ENCODE results near the gene MIS18BP1. TPM values are rescaled to one million over a fixed set of nuclear protein-coding genes. Genes with fewer than 3 reads are reported as not detected.
A peak's percentile ranks its signal among the peaks of the same experiment; 100 is the strongest.
"Not testable (repeated sequence)": the region's sequence is repeated elsewhere in the genome, so short reads cannot be mapped to it uniquely, and the experiment has no call there.

MIS18BP1 gene
- total and polyA plus RNA-seq, 2 experiments from 2014 or later, result 109 to 216 TPM

DNA sequence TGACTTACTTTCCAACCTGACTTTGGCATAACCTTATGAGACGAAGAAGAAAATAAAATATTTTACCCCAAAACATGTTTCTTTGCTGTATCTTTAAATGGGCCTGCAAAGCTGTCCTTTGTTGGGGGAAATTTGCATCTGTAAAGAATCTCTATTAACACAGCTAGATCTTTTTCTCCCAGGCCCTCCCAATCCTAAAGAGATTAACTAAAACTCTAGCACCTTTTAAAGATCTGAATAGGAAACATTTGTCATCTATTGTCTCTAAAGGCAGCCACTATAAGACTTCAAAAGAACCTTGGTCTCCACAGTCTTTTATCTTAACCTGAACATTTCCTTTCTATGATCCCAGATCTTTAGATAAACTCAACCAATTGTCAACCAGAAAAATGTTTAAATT lies 41.8 kb upstream of the MIS18BP1 start:
- H3K4me1 ChIP-seq (ENCODE audit: insufficient read depth); H3K27ac ChIP-seq (ENCODE audit: low read depth); H3K9me2 ChIP-seq (ENCODE audit: insufficient read depth); H3K4me3 Mint-ChIP-seq; H3K4me3 ChIP-seq; H3K36me3 Mint-ChIP-seq (ENCODE audit: low read depth); H4K20me1 ChIP-seq (replicated peaks; ENCODE audit: insufficient read depth); H3F3A ChIP-seq (replicated peaks; ENCODE audit: low read depth); H2AFZ ChIP-seq; H3K9me3 Mint-ChIP-seq; H3K27ac Mint-ChIP-seq; H3K36me3 ChIP-seq (ENCODE audit: insufficient read depth); H3K79me2 ChIP-seq (replicated peaks; ENCODE audit: insufficient read depth): not testable (repeated sequence)
- Histone ChIP-seq H3K4me2 (0 out of 2 replicates have a peak overlapping the region, but pooled peaks have one; percentile 1), H3K27me3 (ENCODE audit: insufficient read depth) (peaks cover 86% of the 10 kb centered on the region)
- peak; percentile 42 for ATAC-seq
- Mint-ChIP-seq H3K27me3 (ENCODE audit: insufficient read depth, low read depth, poor library complexity) (peaks cover 64% of the 10 kb centered on the region), H3K4me1 (peaks cover 23% of the 10 kb centered on the region)
- DNase-seq (ENCODE audit: low spot score), result peak; percentile 73
- peak; percentile 98 for TF ChIP-seq NANOG (IDR thresholded peaks at IDR 0.05; ENCODE audit: borderline replicate concordance)

DNA sequence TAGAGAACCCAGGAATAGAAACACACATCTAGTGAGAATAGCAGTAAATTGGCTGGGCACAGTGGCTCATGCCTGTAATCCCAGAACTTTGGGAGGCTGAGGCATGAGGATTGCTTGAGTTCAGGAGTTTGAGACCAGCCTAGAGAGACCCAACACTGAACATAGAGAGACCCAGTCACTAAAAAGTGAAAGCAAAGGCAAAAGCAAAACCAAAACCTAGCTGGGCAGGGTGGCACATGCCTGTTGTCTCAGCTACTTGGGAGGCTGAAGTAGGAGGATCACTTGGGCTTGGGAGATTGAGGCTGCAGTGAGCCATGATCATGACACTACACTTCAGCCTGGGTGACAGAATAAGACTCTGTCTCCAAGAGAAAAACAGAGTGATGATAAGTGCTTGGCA lies 37.5 kb upstream of the MIS18BP1 start:
- Histone ChIP-seq H3K79me2 (replicated peaks; ENCODE audit: insufficient read depth) (no peaks in the 10 kb centered on the region), H3F3A (replicated peaks; ENCODE audit: low read depth) (no peaks in the 10 kb centered on the region), H3K4me2 (no peak overlapping the region), H3K27ac (ENCODE audit: low read depth) (no peak overlapping the region), H3K4me3 (no peak overlapping the region), H3K36me3 (ENCODE audit: insufficient read depth) (no peaks in the 10 kb centered on the region), H2AFZ (no peak overlapping the region), H3K27me3 (ENCODE audit: insufficient read depth) (peaks cover 50% of the 10 kb centered on the region), H3K9me2 (ENCODE audit: insufficient read depth) (no peaks in the 10 kb centered on the region), H3K4me1 (ENCODE audit: insufficient read depth) (peaks cover 7% of the 10 kb centered on the region; the same call in 1 of the 2 replicates), H4K20me1 (replicated peaks; ENCODE audit: insufficient read depth) (no peaks in the 10 kb centered on the region)
- Mint-ChIP-seq H3K27me3 (ENCODE audit: insufficient read depth, low read depth, poor library complexity) (peaks cover 45% of the 10 kb centered on the region), H3K4me1 (peaks cover 23% of the 10 kb centered on the region), H3K9me3 (no peaks in the 10 kb centered on the region), H3K4me3 (no peak overlapping the region), H3K36me3 (ENCODE audit: low read depth) (no peaks in the 10 kb centered on the region), H3K27ac (no peak overlapping the region)
- DNase-seq (ENCODE audit: low spot score) (no peak), ATAC-seq (no peak)
- TF ChIP-seq ZNF331 (CRISPR knock-in tag; IDR thresholded peaks at IDR 0.05; ENCODE audit: low read depth), result no peak

DNA sequence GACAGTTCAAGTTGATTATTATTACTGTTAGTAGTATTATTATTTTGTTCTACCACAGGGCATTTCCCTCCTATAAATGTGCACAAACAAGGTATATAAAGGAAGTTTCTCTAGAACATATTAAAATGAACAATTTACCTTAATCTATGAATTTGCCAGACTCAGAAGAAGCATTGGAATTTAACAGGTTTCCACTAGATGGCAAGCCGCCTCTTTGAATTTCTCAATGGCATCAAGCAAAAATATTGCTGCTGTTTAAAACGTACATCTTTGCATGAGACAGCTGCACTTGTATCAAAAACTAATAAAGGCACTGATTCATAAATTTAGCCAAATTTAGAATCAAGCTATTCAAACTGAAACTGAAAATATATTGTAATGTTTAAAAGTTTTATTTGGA lies 34.6 kb upstream of the MIS18BP1 start:
- H3K36me3 Mint-ChIP-seq (ENCODE audit: low read depth), result peaks cover 3% of the 10 kb centered on the region; the same call in 1 of the 3 replicates
- H3K27ac Mint-ChIP-seq, result no peak overlapping the region
- Histone ChIP-seq H2AFZ (no peak overlapping the region), H3K4me1 (ENCODE audit: insufficient read depth) (no peaks in the 10 kb centered on the region), H3F3A (replicated peaks; ENCODE audit: low read depth) (no peaks in the 10 kb centered on the region), H3K4me2 (no peak overlapping the region), H3K4me3 (no peak overlapping the region), H3K27ac (ENCODE audit: low read depth) (no peak overlapping the region), H3K79me2 (replicated peaks; ENCODE audit: insufficient read depth) (no peaks in the 10 kb centered on the region), H3K9me2 (ENCODE audit: insufficient read depth) (peaks cover 3% of the 10 kb centered on the region; the same call in 1 of the 2 replicates), H3K27me3 (ENCODE audit: insufficient read depth) (peaks cover 23% of the 10 kb centered on the region), H3K36me3 (ENCODE audit: insufficient read depth) (no peaks in the 10 kb centered on the region), H4K20me1 (replicated peaks; ENCODE audit: insufficient read depth) (no peaks in the 10 kb centered on the region)
- ATAC-seq, result no peak
- DNase-seq (ENCODE audit: low spot score), result no peak
- peaks cover 17% of the 10 kb centered on the region for H3K27me3 Mint-ChIP-seq (ENCODE audit: insufficient read depth, low read depth, poor library complexity)
- no peaks in the 10 kb centered on the region for H3K4me1 Mint-ChIP-seq
- H3K9me3 Mint-ChIP-seq, result peaks cover 4% of the 10 kb centered on the region; the same call in 2 of the 3 replicates
- H3K4me3 Mint-ChIP-seq, result no peak overlapping the region
- TF ChIP-seq STAT1 (IDR thresholded peaks at IDR 0.05; ENCODE audit: unreplicated experiment) (no peak), CREB1 (CRISPR knock-in tag; IDR thresholded peaks at IDR 0.05; ENCODE audit: low read depth) (no peak), JUNB (IDR thresholded peaks at IDR 0.05; ENCODE audit: unreplicated experiment) (no peak), ZNF331 (CRISPR knock-in tag; IDR thresholded peaks at IDR 0.05; ENCODE audit: low read depth) (no peak), REST (IDR thresholded peaks at IDR 0.05; ENCODE audit: unreplicated experiment) (no peak), ETS1 (IDR thresholded peaks at IDR 0.05) (no peak)
- TF ChIP-seq, protein P1, sequence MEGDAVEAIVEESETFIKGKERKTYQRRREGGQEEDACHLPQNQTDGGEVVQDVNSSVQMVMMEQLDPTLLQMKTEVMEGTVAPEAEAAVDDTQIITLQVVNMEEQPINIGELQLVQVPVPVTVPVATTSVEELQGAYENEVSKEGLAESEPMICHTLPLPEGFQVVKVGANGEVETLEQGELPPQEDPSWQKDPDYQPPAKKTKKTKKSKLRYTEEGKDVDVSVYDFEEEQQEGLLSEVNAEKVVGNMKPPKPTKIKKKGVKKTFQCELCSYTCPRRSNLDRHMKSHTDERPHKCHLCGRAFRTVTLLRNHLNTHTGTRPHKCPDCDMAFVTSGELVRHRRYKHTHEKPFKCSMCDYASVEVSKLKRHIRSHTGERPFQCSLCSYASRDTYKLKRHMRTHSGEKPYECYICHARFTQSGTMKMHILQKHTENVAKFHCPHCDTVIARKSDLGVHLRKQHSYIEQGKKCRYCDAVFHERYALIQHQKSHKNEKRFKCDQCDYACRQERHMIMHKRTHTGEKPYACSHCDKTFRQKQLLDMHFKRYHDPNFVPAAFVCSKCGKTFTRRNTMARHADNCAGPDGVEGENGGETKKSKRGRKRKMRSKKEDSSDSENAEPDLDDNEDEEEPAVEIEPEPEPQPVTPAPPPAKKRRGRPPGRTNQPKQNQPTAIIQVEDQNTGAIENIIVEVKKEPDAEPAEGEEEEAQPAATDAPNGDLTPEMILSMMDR (conservative IDR thresholded peaks at IDR 0.05; ENCODE audit: low read depth in 2 of 2), result peak; percentile 33 to 48

All from GM23338 (cell line).